ENCODE measurements around the gene TRIM13. TPM values are rescaled to one million over a fixed set of nuclear protein-coding genes. Genes with fewer than 3 reads are reported as not detected.

TRIM13 gene
- total RNA-seq, 4 donors from 2014 or later, result 11.4 to 21.5 (median 19.1) TPM

DNA sequence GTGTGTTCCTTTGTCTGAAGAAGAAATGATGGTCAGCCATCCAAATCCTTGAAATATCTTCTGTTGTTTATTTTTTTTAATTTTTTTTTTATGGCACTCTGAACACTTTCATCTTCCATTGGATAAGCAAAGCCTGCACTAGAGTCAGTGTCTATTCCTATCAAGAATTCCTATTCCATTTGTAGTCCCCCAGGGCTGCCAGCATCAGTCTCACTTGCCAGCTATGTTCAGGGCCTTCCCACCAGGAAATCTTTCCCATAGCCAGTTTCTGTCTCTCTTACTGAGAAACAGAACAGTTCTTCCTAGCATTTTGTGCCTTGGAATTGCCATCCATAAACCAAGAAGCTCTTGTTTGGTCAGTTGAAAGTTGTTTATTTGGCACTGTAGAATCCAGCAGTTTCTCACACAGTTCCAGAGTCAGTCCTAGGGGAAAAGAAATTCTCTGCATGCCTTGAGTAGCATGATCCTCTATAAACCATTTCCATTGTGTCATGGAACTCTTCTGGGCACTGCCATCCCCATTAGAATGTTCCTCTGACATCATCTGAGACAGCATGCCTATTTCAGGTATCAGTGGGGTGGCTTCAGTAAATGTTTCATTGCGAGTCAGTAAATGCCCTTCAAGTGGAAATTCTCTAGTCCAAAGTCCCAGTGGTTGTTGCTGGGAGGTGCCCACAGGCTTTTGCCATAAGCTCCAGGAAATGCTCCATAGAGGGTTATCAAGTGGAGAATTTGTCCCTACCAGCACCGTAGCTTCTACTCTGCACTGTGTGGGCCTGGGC is 42.0 kb upstream of the TRIM13 start:
- Histone ChIP-seq H3K27me3 (no peaks in the 10 kb centered on the region), H3K4me3 (no peak overlapping the region), H3K9me3 (no peaks in the 10 kb centered on the region), H3K27ac (no peak overlapping the region), H3K36me3 (peaks cover 0 to 10% of the 10 kb centered on the region in 2 donors), H3K4me1 (peaks cover 0 to 5% of the 10 kb centered on the region in 2 donors)
- DNase-seq, result no peak
- ATAC-seq, result no peak
- intact Hi-C loops (cut with DNase I; ENCODE audit: low total_unique reads) (no loop called here), in situ Hi-C loops (cut with MboI; ENCODE audit: low sequenced_read_pairs in 4 of 4) (loop anchor here in 3 of 4 donors (5.0 to 25.0 kb wide), 4 partner anchors 48 to 1107 kb away; partner anchors contain the start of gene RNASEH2B (in 1 of the 3))
- no peak for TF ChIP-seq CTCF (IDR thresholded peaks at IDR 0.05 in 4 of 5, conservative IDR thresholded peaks at IDR 0.05 in 1 of 5)
- TF ChIP-seq POLR2A (IDR thresholded peaks at IDR 0.05), result no peak

DNA sequence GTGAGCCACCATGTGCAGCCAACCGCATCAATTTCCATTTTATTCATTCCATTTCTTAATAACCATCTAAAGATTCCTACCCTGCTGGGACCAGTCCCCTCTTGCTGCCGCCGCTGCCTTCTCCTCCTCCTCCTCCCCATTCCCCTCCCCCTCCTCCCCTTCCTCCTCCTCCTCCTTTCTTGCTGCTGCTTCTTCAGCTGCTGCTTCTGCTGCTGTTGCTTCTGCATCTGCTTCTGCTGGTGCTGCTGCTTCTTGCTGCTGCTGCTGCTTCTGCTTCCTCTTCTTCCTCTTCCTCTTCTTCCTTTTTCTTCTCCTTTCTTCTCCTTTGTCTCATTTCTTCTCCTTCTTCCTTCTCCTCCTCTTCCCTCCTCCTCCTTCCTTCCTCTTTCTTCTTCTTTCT is 40.7 kb upstream of the TRIM13 start:
- Histone ChIP-seq H3K36me3 (peaks cover 0 to 10% of the 10 kb centered on the region in 2 donors), H3K27ac (no peak overlapping the region), H3K9me3 (no peaks in the 10 kb centered on the region), H3K4me3 (no peak overlapping the region), H3K27me3 (no peaks in the 10 kb centered on the region), H3K4me1 (peaks cover 0 to 5% of the 10 kb centered on the region in 2 donors)
- TF ChIP-seq CTCF (IDR thresholded peaks at IDR 0.05 in 4 of 5, conservative IDR thresholded peaks at IDR 0.05 in 1 of 5), result no peak
- in situ Hi-C loops (cut with MboI; ENCODE audit: low sequenced_read_pairs in 4 of 4), result loop anchor here in 3 of 4 donors (5.0 to 25.0 kb wide), 4 partner anchors 49 to 1106 kb away; partner anchors contain the start of gene RNASEH2B (in 1 of the 3)
- DNase-seq (no peak), ATAC-seq (no peak)
- intact Hi-C loops (cut with DNase I; ENCODE audit: low total_unique reads), result no loop called here

GRCh38 chr13:49958321-49958720 is 38.5 kb upstream of the TRIM13 start:
- H3K4me1 ChIP-seq, result peaks cover 0 to 5% of the 10 kb centered on the region in 2 donors
- no peak for TF ChIP-seq POLR2A (IDR thresholded peaks at IDR 0.05)
- no peak for TF ChIP-seq CTCF (IDR thresholded peaks at IDR 0.05 in 4 of 5, conservative IDR thresholded peaks at IDR 0.05 in 1 of 5)
- intact Hi-C loops (cut with DNase I; ENCODE audit: low total_unique reads) (no loop called here), in situ Hi-C loops (cut with MboI; ENCODE audit: low sequenced_read_pairs in 4 of 4) (loop anchor here in 3 of 4 donors (5.0 to 25.0 kb wide), 4 partner anchors 51 to 1104 kb away; partner anchors contain the start of gene RNASEH2B (in 1 of the 3))
- H3K9me3 ChIP-seq, result no peaks in the 10 kb centered on the region
- DNase-seq, result no peak
- no peak for ATAC-seq
- H3K36me3 ChIP-seq, result peaks cover 0 to 10% of the 10 kb centered on the region in 2 donors
- H3K27ac ChIP-seq, result no peak overlapping the region
- H3K4me3 ChIP-seq, result no peak overlapping the region
- no peaks in the 10 kb centered on the region for H3K27me3 ChIP-seq

- no peak for DNase-seq
- TF ChIP-seq POLR2A (IDR thresholded peaks at IDR 0.05) (no peak), CTCF (IDR thresholded peaks at IDR 0.05 in 4 of 5, conservative IDR thresholded peaks at IDR 0.05 in 1 of 5) (no peak)
Observed at GRCh38 chr13:49967456-49967855, 29.4 kb upstream of the TRIM13 start.

More at GRCh38 chr13:49967456-49967855, 29.4 kb upstream of the TRIM13 start:
- H3K36me3 ChIP-seq, result peaks cover 0 to 10% of the 10 kb centered on the region in 2 donors
- no peak for ATAC-seq
- no peaks in the 10 kb centered on the region for H3K27me3 ChIP-seq
- in situ Hi-C loops (cut with MboI; ENCODE audit: low sequenced_read_pairs in 4 of 4) (loop anchor here in 2 of 4 donors (25.0 kb wide), 3 partner anchors 845 to 1095 kb away; partner anchors contain the start of gene RNASEH2B (in 1 of the 2)), intact Hi-C loops (cut with DNase I; ENCODE audit: low total_unique reads) (no loop called here)
- H3K4me3 ChIP-seq, result no peak overlapping the region
- no peak overlapping the region for H3K27ac ChIP-seq
- H3K4me1 ChIP-seq, result no peaks in the 10 kb centered on the region
- no peaks in the 10 kb centered on the region for H3K9me3 ChIP-seq

Measured in gastrocnemius medialis (tissue), 4 donors.